HG02885 (cell line): ENCODE measurements around the gene SBNO2.
"Not testable (repeated sequence)": the region's sequence is repeated elsewhere in the genome, so short reads cannot be mapped to it uniquely, and the experiment has no call there.

ENCODE experiments used
- ATAC-seq: cut with Tn5 transposase; IDR thresholded peaks from one replicate; pipeline ENCODE4 v1.9.1; 2021; ENCODE audit warnings: mild to moderate bottlenecking; ENCODE audit not compliant: unreplicated experiment, poor library complexity

The SBNO2 gene

GRCh38 chr19:1123885-1124677 is 50.0 kb downstream of the SBNO2 start:
- no peak for ATAC-seq

GRCh38 chr19:1123381-1123780 is 50.7 kb downstream of the SBNO2 start:
- no peak for ATAC-seq

GRCh38 chr19:1122972-1123363 is 51.1 kb downstream of the SBNO2 start:
- ATAC-seq: peak; percentile 37

DNA sequence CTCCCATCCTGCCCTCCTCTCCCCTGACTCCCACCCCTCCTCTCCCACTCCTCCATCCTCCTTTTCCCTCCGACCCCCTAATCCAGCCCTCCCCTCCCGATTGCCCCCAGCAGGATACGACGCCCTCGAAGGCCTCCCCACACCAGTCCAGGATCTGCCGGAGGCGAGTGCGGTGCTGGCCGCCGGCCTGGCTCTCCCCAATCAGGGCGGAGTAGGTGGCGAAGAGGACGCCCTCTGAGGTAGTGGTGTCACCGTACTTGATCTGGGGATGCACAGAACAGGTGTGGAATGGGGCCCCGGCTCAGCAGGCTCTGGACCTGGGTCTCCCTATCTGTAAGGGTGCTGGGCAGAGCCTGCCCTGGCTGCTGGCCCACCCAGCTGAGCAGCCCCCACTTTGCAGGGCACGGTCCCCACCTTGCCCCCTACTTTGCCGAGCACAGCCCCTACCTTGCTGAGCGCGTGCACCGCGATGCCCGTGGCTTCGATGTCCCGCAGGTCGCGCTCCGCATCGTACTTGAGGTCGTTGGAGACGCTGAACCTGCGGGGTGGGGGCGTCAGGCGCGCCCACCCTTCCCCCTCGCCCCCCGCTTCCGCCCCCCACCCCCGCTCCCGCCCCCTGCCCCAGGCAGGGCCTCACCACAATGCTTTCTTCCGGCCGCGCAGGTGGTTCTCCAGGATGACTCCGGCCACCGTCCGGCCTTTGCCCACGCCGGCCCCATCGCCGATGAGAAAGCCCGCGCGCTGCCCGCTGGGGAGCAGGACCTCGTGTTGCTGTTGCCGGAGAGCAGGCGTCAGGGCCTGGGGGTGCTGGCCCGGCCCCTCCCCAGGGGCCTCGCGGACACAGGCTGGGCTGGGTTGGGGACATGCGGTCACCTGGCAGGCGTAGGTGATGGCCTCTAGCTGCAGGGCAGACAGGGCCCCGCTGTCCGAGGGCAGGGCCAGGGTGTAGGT is 51.8 kb downstream of the SBNO2 start:
- no peak for ATAC-seq

GRCh38 chr19:1121395-1121794 is 52.7 kb downstream of the SBNO2 start:
- no peak for ATAC-seq

GRCh38 chr19:1119475-1120217 is 54.4 kb downstream of the SBNO2 start:
- ATAC-seq: no peak

GRCh38 chr19:1118999-1119398 is 55.1 kb downstream of the SBNO2 start:
- ATAC-seq: no peak

- no peak for ATAC-seq
Observed at GRCh38 chr19:1117654-1118053, 56.4 kb downstream of the SBNO2 start.

DNA sequence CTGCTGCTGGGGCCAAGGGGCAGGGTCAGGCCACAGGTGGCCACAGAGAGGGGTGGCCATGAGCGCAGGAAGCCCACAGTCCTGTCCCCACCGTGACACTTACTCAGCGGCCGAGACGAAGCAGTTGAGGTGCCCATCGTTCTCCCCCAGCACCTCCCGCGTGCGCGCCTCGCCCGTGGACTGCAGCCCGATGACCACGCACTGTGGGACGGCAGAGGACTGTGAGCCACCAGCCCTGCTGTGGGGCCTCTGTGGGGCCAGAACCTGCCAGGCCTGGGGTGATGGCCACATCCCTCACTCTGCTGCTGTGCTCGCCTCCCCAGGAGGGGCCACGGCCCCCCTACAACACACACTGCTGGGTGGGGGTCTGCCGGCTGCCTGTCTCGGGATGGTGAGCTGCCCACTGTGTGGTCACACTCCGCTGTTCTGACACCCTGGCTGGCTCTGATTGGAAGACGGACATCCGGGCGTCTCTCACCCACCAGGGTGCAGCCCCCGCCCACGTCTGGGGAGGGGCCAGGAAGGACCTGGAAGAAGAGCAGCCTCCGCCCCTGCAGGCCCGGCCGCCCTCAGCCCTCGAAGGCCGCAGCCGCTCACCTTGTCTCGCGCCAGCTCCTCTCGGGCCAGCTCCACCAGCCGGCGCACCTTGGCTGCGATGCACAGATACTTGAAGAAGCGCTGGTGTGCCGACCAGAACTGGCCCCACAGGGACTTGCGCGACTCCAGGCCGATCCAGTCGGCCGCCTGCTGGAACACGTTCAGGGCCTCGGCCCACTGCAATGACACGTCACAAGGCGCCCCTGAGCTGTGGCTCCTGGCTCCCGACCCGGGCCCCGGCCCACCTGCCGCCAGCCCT is 57.1 kb downstream of the SBNO2 start:
- ATAC-seq: no peak

- ATAC-seq: no peak
Observed at GRCh38 chr19:1115646-1116420, 58.2 kb downstream of the SBNO2 start.

- ATAC-seq: not testable (repeated sequence)
Observed at GRCh38 chr19:1114728-1115127, 59.3 kb downstream of the SBNO2 start.

GRCh38 chr19:1113986-1114483 is 60.0 kb downstream of the SBNO2 start:
- no peak for ATAC-seq

DNA sequence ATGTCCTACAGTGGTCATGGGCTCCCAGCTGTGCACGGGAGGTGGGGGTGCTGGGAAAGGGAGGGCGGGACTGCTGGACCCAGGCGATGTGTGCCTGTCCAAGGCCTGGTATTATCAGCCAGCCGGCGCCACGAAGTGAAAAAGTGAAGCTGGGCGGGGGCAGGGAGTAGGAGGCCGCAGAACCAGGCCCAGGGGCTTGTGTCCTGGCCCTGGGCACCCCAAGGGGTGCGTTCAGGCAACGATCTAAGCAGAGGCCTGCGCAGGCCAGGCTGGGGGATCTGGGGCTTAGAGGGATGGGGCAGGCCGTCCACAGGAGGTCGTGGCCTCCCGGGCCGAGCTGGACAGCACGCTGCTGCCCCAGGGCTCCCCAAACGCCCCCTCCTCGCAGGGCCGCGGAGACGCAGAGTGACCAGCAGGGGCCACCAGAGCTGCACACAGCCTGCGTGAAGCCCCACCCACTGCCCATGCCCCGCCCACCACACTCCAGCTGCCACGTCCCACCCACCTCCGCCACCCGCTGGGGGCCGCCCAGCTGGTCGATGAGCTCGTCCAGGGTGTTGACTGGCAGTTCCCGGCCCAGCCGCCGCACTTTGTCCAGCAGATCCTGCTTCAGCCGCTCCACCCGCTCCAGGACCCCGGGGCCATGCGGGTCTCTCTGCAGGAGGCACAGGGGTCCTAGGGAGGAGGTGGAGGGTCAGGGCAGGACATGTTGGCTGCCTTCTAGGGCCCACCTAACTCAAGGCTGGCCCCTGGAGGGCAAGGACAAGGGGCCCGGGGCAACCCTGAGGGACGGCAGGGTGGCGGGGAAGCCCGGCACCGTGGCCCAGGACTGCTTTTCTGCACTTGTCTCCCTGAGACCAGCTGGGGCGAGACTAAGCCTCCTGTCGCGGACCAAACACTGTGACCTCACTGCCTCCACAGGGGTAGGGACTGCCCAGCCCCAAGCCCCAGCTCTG is 60.8 kb downstream of the SBNO2 start:
- ATAC-seq: peak; percentile 60

- no peak for ATAC-seq
Observed at GRCh38 chr19:1112268-1113029, 61.6 kb downstream of the SBNO2 start.

GRCh38 chr19:1111641-1112267 is 62.3 kb downstream of the SBNO2 start:
- no peak for ATAC-seq

- ATAC-seq: no peak
Observed at GRCh38 chr19:1110809-1111640, 63.0 kb downstream of the SBNO2 start.
